Measurements from ENCODE around the gene PARL.

- TF ChIP-seq POLR2A (IDR thresholded peaks at IDR 0.05) (no peak), CTCF (IDR thresholded peaks at IDR 0.05 in 4 of 5, conservative IDR thresholded peaks at IDR 0.05 in 1 of 5) (no peak)
These were observed 8.0 kb upstream of the PARL start for GRCh38 chr3:183892610-183893214.
